ENCODE data around the gene ATOSA.

The ATOSA gene

DNA sequence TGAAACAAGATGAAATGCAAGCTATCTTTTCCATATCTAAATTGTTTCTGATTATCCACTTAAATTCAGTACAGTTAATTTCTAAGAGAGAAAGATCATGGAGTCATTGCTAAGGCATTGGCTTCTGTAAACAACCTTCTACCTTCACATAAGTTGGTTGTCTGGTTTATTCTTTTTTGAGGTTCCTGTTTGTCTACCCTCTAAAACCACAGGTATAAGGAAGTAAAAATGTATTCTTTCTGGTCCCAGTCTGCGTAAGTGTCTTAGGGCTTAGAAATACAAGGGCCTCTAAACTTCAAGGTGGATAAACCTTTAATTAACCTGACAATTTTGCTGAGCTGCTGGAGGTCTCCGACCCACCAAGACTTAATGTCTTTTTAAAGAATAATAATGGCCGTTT lies 3.6 kb upstream of the ATOSA start:
- no peak for DNase-seq

DNA sequence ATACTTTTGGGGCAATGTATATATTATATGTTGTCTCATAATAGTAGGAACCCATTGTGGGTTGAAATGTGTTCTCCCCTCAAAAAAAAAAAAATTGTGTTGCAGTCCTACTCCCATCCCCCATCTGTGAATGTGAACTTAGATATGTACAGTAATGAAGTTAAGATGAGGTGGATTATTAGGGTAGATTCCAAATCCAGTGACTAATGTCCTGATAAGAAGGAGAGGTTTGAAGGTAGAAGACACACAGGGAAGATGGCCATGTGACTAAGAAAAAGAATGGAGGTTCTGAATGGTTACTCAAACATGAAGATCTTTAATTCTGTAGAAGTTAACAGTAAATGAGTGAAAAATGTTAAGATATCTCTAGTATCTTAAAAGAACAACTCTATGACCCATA lies 3.0 kb upstream of the ATOSA start:
- DNase-seq = no peak

DNA sequence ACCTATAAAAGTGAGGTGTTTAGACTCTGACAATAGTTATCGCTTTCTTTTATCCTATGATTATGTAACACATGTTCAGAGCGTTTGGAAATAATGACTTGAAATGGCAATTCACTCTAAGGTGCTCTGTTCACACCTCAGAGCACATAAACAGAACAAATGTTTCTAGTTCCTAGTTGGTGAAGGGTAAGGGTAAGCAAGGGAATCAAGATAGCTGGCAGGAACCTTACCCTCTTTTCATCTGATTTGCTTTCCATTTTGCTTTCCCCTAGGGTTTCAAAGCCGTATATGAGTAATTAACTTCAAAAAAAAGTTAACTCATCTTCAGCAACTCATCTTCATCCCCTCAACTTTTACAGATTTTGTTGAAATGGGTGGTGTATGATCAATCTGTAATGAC lies 2.3 kb upstream of the ATOSA start:
- DNase-seq = no peak

DNA sequence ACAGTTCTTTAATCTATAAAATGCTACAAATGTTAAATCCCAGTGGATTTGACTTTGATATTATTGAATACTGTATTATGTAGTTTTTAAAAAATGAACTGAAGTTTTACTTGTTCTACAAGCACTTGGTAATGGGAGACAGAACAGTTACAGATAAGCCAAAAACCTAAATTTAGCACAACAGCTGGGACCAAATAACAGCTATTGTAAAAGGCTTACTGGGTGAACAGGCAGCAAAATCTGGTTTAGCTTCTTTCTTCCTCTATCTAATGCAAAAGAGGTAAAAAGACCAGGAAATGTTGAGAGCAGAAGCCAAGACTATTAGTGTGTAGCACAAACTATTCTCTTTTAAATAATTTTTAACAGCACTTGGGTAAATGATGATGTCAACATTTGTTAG lies 1.6 kb upstream of the ATOSA start:
- DNase-seq = no peak

DNA sequence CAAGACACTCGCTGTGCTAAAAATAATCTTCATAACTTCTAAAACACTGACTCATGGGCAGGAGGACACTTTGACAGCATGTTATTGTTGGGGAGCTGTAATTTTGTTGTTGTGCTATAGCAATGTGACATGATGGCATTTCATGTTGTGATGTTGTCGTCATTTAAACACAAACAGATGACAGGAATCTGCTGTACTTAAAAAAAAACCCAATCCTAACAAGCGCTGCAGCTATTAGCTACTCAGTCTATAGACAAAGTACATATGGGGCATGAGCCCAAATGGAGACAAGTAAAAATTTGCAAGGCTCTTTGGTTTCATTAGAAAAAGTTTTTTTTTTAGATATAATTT lies 828 bp upstream of the ATOSA start:
- DNase-seq = peak; percentile 10

DNA sequence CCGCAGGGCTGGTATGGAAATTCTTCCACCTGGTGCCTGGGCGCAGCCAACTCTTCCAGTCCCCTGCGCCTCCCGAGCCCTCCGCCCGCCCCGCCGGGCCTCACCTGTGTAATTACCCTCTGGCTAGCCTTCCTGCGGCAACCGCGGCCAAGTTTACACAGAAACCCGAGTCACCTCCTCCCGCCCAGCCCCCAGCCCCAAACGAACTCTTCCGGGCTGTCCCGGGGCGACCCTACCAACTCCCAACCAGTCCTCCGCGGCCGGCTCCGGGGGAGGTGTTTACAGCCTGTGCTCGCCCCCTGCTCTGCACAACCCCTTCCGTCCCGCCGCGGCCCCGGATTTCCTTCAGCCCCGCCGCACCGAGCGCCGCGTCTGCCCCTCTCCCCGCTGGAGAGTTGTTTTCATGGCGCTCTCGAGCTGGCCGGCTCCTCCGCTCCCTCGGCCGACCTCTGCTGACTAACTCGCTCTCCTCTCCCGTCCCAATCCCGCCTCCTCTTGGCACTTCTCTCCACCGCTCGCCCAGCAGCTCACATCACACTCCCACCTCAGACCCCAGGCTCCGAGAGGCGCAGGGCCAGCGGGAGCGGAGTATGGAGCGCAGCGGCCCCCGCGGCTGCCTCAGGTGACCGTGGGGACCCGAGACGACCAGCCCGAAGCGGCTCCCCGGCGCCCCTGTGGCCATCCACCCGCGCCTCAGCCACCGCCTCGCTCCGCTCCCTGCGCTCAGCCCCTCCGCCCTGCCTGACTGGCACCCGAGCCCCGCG lies 538 bp downstream of the ATOSA start:
- peak; percentile 67 for DNase-seq

DNA sequence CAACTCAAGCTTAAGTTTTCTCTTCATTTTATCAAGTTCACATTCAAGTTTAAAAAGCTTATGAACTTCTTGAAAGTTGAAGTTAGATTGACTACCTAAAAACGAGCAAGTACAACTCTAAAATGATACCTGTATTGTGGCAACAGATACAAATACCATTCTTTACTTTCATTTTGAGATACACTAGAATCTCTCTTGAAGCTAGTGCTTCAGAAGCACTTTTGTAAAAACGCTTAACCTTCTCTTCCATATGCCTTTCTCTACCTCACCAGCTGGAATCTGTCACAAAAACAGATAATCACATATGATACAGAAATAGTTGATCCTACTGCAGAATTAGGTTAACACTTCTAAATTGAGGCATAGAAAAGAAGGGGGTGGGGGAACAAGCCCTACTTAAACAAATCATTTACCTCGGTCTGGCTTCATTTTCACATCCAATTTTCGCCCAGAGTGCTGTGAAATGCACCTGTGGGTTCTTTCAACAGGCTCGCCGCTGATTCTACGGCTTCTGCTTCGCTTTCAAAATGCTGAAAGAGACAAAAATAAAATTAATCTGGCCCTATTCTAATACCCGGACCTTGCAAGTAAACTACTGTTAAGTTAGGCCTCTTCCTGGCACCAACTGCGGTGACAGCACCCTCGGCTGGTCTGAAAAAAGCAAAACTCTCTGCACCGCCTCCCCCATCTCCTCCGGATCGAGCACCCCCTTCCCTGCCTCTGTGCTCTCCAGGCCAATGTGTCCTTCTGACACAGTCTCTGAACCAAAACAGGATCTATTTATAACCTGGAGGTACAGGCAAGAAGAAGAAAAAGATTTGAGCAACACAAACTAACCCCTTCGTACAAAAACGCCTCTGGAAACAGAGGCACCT lies 1.4 kb downstream of the ATOSA start:
- peak; percentile 71 for DNase-seq

DNA sequence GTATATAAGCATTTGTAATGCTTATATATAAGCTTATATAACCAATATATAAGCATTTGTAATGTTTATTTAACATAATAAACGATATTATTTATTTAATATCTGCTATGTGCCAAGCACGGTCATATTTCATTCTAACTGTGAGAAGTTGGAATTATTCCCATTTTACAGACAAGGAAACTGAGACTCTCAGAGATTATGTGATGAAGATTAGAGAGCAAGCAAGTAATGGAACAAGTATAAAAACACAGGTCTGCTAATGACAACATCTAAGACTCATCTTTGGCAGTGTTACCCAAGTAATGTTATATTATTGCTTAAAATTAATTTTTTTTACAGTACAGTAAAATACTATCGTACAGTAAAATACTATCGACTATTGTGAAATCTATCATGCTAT lies 4.4 kb downstream of the ATOSA start:
- DNase-seq = no peak

DNA sequence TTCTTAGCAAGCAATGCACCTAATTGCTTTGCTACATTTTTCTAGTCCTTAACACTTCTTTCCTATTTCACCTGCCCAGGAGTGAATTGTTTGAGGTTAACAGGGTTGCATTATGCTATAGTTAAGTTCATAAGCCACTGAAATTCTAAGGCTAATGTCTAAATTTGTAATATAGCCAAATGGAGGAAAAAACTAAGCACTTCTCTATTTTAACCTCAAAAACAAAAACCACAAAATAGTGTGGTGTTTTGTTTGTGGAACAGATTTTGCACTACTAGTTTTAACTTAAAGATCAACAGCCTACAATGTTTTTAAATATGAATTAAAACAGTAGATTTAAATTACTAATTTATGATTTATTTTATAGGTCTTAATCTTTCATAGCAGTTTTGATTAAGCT lies 5.5 kb downstream of the ATOSA start:
- no peak for DNase-seq

DNA sequence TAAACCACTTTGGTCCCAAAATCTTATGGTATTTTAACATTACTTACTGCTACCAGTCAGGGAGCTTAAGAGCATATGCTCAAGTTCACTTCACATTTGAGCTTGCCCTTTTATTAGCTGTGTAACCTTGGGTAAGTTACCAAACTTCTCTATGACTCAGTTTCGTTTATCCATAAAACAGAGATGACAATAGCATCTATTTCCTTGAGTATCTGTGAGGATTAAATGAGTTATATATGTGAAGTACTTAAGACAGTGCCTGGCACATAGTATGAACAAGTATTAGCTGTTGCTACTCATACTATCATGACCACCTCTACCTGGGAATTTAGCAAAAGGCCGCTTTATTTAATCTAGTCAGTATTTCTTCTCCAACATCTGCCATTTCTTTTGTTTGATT lies 5.9 kb downstream of the ATOSA start:
- DNase-seq = no peak

DNA sequence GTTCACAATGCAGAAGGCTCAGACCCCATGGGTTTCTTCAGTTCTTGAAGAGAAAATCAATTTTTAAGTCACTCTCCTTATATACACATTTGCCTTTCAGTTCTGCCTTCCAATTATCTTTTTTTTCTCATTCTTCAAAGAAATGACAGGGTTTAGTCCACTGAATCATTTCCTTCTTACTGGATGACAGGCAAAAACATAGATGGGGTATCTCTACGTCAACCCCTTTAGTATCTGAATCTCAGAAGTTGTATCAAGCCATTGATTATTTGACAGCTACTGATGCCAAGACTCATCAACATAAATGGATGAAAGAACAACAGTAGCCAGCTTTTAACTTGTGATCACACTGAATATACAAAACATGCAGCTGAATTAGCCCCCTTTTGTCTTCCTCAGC lies 6.5 kb downstream of the ATOSA start:
- DNase-seq = no peak

DNA sequence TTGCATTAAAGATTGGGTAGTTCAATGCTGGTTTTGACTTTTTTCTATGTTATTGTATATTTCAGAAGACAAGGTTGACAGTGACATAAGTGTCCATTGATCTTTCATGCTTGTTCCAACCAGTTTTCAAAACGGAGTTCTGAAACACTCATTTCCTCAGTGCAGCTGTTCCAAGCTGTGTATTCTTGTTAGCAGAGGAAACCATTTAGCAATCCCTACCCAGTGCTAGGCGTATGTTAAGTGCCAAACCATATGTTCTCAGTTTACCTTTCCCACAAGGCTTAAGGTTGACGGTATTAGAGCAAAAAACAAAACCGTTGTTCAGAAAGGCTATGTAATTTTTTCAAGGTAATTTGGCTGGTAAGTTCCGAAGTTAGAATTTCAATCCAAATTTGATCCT lies 9.1 kb downstream of the ATOSA start:
- DNase-seq = no peak

DNA sequence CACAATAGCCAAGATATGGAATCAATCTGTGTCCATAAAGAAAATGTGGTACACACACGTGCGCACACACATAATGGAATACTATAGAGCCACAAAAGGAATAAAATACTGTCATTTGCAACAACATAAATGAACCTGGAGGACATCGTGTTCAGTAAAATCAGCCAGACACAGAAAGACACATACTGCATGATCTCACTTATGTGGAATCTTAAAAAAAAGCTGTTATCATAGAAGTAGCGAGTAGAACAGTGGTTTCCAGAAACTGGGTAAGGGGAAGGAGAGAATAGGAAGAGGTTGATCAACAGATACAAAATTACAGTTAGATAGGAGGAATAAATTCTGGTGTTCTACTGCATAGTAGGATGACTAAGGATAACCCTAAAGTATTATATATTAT lies 11.1 kb downstream of the ATOSA start:
- no peak for DNase-seq

DNA sequence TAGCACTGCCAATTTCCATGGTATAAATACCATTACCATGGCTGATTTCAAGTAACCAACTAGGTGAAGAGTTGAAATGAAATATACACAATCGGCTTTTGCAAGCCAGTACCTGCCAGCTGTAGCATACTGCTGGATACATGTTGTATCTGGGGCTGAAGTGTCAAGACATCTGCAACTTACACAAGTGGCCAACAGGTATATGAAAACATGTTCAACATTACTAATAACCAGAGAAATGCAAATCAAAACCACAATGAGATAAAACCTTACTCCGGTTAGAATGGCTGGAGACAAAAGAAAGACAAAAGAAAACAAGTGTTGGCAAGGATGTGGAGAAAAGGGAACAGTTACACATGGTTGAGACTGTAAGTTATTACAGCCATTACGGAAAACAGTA lies 11.6 kb downstream of the ATOSA start:
- DNase-seq = no peak

DNA sequence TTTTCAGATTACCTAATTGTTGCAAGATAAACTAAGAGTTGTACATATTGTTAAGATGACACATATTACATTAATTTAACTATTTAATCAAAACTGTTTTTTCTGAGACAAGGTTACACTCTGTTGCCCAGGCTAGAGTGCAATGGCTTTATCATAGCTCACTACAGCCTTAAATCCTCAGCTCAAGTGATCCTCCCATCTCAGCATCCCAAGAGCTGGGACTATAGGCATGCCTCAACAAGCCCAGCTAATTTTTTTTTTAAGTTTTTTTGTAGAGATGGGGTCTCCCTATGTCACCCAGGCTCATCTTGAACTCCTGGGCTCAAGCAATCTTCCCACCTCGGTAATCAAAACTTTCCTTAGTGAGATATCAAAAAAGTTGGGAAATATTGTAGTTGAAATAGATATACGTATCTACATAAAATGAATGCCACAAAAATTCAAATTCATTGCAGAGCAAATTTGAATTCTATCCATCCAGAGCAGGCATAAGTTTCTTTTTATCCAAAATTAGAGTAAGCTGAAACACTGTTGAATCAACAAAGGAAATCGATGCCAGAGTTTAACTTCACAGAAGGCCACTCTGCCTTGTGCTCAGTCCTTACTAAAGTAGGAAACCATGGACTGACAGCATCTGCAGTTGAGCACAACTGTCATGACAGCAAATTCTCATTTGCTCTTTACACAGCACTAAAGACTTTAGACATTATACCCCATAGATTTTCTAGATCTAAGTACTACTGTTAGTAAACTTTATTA lies 15.5 kb downstream of the ATOSA start:
- no peak for DNase-seq

DNA sequence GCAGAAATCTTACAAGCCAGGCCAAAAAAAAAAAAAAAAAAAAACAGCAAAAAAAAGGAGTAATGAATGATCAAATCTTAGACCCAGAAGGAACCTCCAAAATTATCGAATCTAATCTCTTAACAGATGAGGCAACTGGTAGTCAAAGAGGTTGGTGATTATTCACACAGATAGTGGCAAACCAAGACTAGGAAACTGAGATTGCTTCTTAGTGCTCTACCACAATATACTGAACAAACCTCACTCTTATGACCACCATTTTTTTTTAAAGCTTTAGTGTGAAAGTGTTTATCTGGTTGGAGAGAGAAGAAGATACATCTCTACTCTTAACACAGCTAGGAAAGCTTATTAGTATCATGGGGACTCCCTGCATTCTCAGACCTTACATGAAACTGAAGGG lies 17.3 kb downstream of the ATOSA start:
- no peak for DNase-seq

DNA sequence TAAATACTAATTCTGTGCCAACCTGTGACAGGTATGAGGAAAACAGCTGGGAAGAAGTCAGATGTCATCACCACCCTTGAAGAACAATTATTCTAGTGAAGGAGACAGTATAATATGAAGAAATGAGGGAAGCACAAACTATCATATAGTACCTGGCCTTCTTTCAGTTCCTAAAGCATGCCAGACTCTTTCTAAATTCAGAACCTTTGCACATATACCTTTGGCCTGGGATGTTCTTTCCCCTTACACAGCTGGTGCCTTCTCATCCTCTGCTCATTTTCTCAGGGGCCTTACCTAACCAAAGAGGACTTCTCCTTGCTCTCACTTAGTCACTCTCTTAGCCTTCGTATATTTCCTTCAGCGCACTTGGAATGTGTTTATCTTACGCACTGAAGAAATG lies 19.0 kb downstream of the ATOSA start:
- no peak for DNase-seq

DNA sequence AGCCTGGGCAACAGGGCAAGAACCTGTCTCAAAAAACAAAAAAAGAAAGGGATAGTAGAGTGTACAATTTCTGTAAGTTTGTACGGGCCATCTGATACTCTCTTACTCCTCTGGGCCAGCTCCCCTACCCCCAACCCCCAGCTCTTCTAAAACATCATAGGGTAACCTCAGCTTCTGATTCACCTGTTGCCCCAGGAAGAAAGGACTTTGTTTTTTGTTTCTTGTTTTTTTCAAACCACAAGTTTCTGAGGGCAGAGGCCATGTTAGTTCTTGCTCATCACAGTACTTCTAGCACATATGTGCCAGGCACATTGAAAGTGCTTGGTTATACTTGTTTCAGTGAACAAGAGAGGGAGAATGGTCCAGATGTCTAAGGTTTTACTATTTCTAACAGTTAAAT lies 20.2 kb downstream of the ATOSA start:
- DNase-seq = no peak

DNA sequence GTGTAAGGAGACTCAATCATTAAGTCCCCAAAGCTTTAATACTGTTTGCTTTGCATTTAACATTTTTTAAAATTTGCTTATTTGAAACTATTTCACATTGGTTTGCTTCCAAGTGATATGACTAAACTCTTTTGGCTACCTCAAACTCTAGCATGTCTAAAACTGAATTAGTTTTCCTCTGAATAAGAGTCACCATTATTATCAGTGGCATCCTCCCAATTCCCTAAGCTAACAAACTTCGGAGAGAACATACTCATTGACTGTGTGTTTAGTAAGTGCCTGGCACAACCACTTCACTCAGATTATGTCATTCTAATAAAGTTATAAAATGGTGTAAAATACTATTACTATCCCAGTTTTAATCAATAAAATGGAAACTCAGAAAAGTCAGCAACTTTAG lies 21.9 kb downstream of the ATOSA start:
- peak; percentile 74 for DNase-seq

DNA sequence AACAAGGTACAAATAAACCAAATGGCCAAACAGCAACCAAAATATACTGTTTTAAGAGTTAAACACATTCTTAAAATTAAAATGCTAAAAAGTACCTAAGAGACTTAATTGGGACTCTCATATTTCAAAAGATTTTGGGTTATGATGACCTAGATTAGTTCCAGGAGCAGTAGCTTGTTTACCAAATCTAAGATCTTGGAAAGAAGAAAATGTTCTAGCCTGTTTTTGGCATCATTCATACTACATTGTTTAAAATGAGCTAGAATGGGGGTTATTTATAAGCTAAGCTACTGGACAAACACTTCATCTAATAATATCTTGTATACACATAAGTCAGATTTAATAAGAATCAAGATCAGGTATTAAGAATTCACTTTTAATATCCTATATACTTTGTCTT lies 22.8 kb downstream of the ATOSA start:
- no peak for DNase-seq

DNA sequence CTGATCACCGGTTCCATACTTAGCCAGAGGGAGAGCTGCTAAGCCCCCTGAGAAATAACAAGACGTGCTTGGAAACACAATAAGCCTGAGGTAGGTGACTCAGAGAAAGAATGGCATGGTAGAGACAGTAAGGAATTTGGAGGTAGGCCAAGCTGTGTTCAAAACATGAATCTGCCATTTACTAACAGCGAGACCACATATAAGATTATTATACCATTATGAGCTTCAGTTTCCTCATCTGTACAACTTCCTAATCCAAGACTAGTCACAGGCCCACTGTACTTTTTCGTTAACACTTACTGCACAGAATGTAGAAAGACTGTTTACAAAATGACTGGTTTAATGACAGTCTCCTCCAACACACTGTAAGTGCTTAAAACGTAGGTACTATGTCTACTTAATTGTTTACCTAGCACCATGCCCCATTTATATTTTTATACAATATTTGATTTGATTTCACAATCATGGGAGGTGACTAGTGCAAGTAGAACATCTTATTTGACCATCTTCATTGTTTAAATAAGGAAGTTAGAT lies 25.7 kb downstream of the ATOSA start:
- DNase-seq = peak; percentile 89

DNA sequence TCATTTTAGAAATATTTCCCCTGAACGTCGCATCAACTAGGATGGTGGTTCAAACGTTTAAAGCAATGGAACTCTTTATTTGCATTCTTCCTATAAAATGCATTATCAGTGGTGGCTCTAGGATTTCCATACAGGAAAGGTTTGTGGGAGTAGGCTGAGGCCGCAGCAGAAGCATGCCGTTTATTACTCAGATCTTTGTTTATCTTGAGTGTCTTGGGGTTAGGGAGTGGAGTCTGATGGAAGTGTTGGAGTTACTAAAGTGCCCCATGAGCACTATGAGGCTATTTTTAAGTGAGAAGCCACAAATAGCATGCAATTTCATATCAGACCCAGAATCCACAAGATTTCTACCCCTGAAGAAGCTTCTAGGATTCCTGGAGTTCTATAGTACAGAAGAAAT lies 26.2 kb downstream of the ATOSA start:
- peak; percentile 77 for DNase-seq

DNA sequence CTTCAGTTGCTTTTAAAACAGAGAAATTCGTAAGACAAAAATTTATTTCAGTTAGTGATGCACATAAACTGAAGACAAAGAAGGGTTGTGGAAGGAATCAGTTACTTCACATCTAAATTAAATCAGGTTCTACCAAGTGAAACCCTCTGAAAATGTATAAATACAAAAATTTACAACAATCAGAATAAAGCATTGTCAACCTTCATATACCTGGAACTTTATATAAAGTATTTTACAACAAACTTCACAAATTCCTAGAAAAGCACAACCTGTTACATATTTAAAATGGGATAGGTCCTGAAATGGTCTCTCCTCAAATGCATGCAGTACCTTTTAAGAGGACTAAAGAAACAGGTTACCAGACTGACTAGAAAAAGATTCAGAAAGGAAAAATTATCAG lies 26.9 kb downstream of the ATOSA start:
- DNase-seq = no peak

DNA sequence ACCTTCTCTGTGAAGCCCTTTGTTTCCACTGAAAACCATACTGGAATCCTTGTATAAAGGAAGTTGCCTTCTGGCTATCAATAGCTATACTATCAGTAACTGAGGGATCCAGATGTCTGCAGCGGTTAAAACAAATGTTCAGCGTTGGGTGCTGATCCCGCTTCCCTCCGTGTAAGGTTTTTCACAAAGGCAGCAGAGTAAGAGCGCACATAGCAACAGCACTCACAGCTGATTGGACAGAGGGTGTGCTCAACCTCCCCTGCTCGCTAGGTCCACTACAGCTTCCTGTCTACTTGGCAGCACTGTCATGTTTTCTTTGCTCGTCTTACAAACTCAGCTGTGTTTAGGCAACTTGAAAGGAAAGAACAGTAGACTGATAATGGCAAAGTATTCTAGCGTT lies 27.3 kb downstream of the ATOSA start:
- peak; percentile 51 for DNase-seq

All from EL (cell line).